ENCODE measurements around the gene IRS1. TPM values are rescaled to one million over a fixed set of nuclear protein-coding genes. Genes with fewer than 3 reads are reported as not detected.

The IRS1 gene
- total RNA-seq, 1 donor from 2014 or later = 17.8 TPM

DNA sequence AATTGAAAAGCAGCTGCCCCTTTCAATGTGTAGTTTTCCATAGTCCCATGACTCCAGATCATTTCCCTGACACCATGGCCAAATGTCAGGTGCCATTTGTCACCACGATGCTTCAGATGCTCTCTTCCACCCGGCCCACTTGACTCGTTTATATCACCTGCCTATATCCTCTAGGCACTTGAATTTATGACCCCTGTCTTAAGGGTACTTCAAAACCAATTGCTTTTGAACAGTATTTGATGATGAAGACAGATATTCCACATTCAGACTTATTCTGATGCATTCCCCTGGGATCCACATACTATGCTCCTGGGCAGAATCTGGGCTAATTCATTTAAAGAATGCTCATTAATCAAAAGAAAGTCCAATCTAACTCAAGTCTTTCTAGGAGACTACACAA, 19.3 kb upstream of the IRS1 start:
- DNase-seq = no peak
- no peaks in the 10 kb centered on the region for H3K36me3 ChIP-seq
- H3K9me3 ChIP-seq (replicated peaks) = peaks cover 5% of the 10 kb centered on the region
- intact Hi-C loops (cut with micrococcal nuclease) = no loop called here
- H3K27ac ChIP-seq (replicated peaks) = no peak overlapping the region
- no peaks in the 10 kb centered on the region for H3K27me3 ChIP-seq (ENCODE audit: low read depth)
- H3K4me1 ChIP-seq = no peaks in the 10 kb centered on the region
- TF ChIP-seq, protein P1, sequence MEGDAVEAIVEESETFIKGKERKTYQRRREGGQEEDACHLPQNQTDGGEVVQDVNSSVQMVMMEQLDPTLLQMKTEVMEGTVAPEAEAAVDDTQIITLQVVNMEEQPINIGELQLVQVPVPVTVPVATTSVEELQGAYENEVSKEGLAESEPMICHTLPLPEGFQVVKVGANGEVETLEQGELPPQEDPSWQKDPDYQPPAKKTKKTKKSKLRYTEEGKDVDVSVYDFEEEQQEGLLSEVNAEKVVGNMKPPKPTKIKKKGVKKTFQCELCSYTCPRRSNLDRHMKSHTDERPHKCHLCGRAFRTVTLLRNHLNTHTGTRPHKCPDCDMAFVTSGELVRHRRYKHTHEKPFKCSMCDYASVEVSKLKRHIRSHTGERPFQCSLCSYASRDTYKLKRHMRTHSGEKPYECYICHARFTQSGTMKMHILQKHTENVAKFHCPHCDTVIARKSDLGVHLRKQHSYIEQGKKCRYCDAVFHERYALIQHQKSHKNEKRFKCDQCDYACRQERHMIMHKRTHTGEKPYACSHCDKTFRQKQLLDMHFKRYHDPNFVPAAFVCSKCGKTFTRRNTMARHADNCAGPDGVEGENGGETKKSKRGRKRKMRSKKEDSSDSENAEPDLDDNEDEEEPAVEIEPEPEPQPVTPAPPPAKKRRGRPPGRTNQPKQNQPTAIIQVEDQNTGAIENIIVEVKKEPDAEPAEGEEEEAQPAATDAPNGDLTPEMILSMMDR (IDR thresholded peaks at IDR 0.05; ENCODE audit: borderline replicate concordance) = no peak
- H3K4me3 ChIP-seq = no peak overlapping the region

DNA sequence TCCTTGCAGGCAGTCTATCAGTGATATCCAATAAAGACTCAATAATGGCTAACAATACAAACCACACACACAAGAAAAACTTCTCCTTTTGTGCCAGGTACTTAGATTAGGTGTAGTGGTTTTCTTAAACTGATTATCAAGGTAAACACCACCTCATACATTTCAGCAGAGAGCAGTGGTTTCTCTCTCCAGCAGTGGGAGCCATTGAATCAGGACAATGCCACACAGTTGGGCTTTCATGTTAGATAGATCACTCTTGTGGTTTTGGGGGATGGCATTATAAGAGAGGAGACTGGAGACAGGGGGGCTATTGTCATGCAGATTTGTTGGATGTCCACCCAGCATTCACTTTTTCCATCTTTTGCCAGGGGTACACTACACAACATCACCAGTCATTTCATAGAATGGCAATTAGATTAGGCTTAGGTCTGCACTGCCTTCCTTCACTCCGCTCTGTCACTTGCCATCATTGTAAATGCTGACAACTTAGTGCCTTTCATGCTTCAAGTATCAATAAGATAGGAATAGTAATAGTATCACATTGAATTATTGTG, 13.6 kb upstream of the IRS1 start:
- no peak for DNase-seq
- Histone ChIP-seq H3K36me3 (no peaks in the 10 kb centered on the region), H3K27me3 (ENCODE audit: low read depth) (no peaks in the 10 kb centered on the region), H3K4me3 (no peak overlapping the region), H3K9me3 (replicated peaks) (no peaks in the 10 kb centered on the region), H3K27ac (replicated peaks) (no peak overlapping the region), H3K4me1 (no peaks in the 10 kb centered on the region)
- intact Hi-C loops (cut with micrococcal nuclease) = no loop called here
- TF ChIP-seq, protein P1 (IDR thresholded peaks at IDR 0.05; ENCODE audit: borderline replicate concordance) = peak; percentile 37

DNA sequence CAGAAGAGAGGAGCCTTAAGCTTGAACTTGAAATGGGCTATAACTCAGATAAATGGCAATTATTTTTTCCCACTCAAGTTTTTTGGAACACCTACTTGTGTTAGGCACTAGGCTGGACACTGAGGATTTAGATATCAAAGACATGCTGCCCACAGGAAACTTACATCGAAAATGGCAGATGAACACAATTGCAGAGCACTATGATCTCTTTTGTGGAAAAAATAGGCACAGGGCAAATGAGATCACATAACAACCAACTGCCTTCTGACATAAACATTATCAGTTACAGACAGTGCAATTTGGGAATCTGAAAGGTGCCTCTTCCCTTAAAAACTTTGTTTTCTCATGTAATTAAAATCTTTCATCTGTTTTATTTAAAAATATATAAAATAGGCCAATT, 3.8 kb upstream of the IRS1 start:
- Histone ChIP-seq H3K27ac (replicated peaks) (no peak overlapping the region), H3K4me3 (no peak overlapping the region), H3K4me1 (peaks cover 37% of the 10 kb centered on the region), H3K9me3 (replicated peaks) (no peaks in the 10 kb centered on the region), H3K27me3 (ENCODE audit: low read depth) (no peaks in the 10 kb centered on the region), H3K36me3 (no peaks in the 10 kb centered on the region)
- intact Hi-C loops (cut with micrococcal nuclease) = loop anchor here (2.0 to 10.0 kb wide), 3 partner anchors 589 to 1131 kb away; no protein-coding TSS in a partner anchor
- TF ChIP-seq, protein P1 (IDR thresholded peaks at IDR 0.05; ENCODE audit: borderline replicate concordance) = no peak
- DNase-seq = no peak

DNA sequence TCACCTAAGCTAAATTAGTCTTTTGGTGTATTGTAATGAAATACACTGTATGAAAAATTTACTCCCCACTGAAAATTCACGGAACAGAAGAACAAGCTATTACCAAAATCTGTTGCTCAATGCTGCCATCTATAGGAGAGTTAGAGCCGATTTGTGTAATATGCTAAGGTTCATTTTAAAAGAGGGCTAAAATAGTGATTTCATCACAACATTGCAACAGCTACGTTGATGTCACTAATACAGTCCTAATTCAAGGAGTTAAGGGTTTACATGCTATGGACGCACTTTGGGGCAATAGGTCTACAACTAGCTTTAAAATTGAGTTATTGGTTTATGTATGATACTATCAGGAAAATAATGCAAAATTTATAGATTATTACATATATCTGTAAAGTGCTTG, 3.0 kb upstream of the IRS1 start:
- Histone ChIP-seq H3K9me3 (replicated peaks) (no peaks in the 10 kb centered on the region), H3K27ac (replicated peaks) (no peak overlapping the region), H3K4me1 (peaks cover 45% of the 10 kb centered on the region), H3K4me3 (no peak overlapping the region), H3K27me3 (ENCODE audit: low read depth) (no peaks in the 10 kb centered on the region), H3K36me3 (no peaks in the 10 kb centered on the region)
- DNase-seq = no peak
- intact Hi-C loops (cut with micrococcal nuclease) = loop anchor here (2.0 to 10.0 kb wide), 3 partner anchors 588 to 1130 kb away; no protein-coding TSS in a partner anchor
- TF ChIP-seq, protein P1 (IDR thresholded peaks at IDR 0.05; ENCODE audit: borderline replicate concordance) = peak; percentile 83

DNA sequence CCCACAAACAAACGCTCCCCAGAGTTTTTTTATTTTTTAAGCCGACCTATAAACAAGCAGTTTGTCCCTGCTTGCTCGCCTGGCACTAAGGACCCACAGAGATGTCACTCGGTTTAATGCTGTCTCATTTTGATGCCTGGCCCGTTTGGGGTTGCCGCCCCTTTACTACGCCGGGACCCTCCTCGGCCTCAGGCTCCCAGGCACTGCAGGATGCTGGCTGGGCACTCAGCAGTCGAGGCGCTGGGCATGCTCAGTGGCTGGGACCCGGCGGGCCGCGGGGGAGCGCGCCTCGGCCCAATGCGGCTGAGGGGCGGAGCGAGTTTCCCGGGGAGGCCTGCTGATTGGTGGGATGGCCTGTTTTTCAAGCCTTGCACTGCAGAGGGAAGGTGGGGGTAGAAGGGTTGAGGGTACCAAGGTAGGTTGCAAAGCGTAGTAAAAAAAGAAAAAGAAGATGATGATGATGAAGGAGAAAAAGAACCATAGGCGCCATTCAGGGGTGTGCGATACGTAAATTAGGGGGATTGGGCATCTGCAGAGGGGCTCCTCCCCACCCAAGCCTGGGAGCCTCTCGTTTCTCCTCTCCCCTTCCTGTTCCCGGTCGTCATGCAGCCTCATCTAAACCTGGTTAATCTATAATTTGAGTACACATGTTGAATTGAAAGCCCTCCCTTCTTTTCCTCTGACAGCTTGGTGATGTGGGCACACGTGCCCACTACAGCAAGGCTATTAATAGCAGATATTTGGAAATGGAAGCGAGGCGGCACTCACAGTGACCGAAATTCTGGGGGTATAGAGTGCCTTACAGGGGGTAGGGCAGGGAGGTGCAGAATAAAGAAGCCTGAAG, 1.5 kb upstream of the IRS1 start:
- peak; percentile 86 for DNase-seq
- peaks cover 58% of the 10 kb centered on the region for H3K4me1 ChIP-seq
- no peaks in the 10 kb centered on the region for H3K9me3 ChIP-seq (replicated peaks)
- H3K36me3 ChIP-seq = peaks cover 4% of the 10 kb centered on the region
- H3K27ac ChIP-seq (replicated peaks) = peak overlapping the region; percentile 95
- peak overlapping the region; percentile 89 for H3K4me3 ChIP-seq
- no peaks in the 10 kb centered on the region for H3K27me3 ChIP-seq (ENCODE audit: low read depth)
- intact Hi-C loops (cut with micrococcal nuclease) = loop anchor here (5.0 to 10.0 kb wide), 2 partner anchors 586 to 1129 kb away; no protein-coding TSS in a partner anchor
- TF ChIP-seq, protein P1 (IDR thresholded peaks at IDR 0.05; ENCODE audit: borderline replicate concordance) = no peak

Measured in left ventricle myocardium inferior (tissue), 1 donor.